DND-41 (cell line): ENCODE measurements around the gene CSF2.

Experiments used
- ATAC-seq: fragments of 200-7000 bp; cut with Tn5 transposase; 3 replicates; pipeline ENCODE4 v1.9.1; 2021; ENCODE audit warnings: low read depth; ENCODE audit not compliant: insufficient read depth
- DNase-seq: peaks from one replicate; pipeline ENCODE4 v3.0.0-alpha.2; 2020
- H2AFZ ChIP-seq: 2 replicates; pipeline ENCODE4 v1.6.0; 2012; ENCODE audit warnings: low read depth, low read length
- H3K27ac ChIP-seq: 2 replicates; pipeline ENCODE4 v1.5.1; 2012; ENCODE audit warnings: low read length, inconsistent platforms
- H3K27me3 ChIP-seq: fragments of 200-600 bp; sonication (generic); 2 replicates; pipeline ENCODE4 v1.6.0; 2012; ENCODE audit warnings: low read length, mild to moderate bottlenecking, inconsistent platforms; ENCODE audit not compliant: insufficient read depth, poor library complexity
- H3K36me3 ChIP-seq: 2 replicates; pipeline ENCODE4 v1.5.1; 2012; ENCODE audit warnings: low read length, inconsistent platforms; ENCODE audit not compliant: insufficient read depth
- H3K4me1 ChIP-seq: 2 replicates; pipeline ENCODE4 v1.5.1; 2012; ENCODE audit warnings: mild to moderate bottlenecking, low read length; ENCODE audit not compliant: insufficient read depth
- H3K4me2 ChIP-seq: 2 replicates; pipeline ENCODE4 v1.6.0; 2012; ENCODE audit warnings: mild to moderate bottlenecking, moderate library complexity, low read length, inconsistent platforms; ENCODE audit not compliant: insufficient read depth
- H3K4me3 ChIP-seq, 2 experiments: fragments of 200-600 bp in 1 of 2; shearing (Covaris generic) in 1 of 2; 2 replicates each; pipeline ENCODE4 v1.5.1; 2012 to 2016; ENCODE audit warnings: inconsistent platforms in 2 of 2, low read length in 2 of 2, mild to moderate bottlenecking in 2 of 2, low read depth in 1 of 2, moderate library complexity in 1 of 2
- H3K79me2 ChIP-seq: 2 replicates; pipeline ENCODE4 v1.6.0; 2012; ENCODE audit warnings: low read length, inconsistent platforms; ENCODE audit not compliant: insufficient read depth
- H3K9ac ChIP-seq: 2 replicates; pipeline ENCODE4 v1.6.0; 2012; ENCODE audit warnings: low read depth, mild to moderate bottlenecking, inconsistent platforms, low read length, moderate library complexity
- H3K9me3 ChIP-seq: 2 replicates; pipeline ENCODE4 v1.5.1; 2012; ENCODE audit warnings: low read length, moderate library complexity, mild to moderate bottlenecking, inconsistent platforms; ENCODE audit not compliant: insufficient read depth, severe bottlenecking
- H4K20me1 ChIP-seq: 2 replicates; pipeline ENCODE4 v1.6.0; 2012; ENCODE audit warnings: low read length; ENCODE audit not compliant: insufficient read depth
- CTCF ChIP-seq: IDR thresholded peaks from 2 replicates; pipeline ENCODE4 v1.5.1; 2012; ENCODE audit warnings: borderline replicate concordance, low read length, moderate library complexity, mild to moderate bottlenecking; ENCODE audit not compliant: poor library complexity, severe bottlenecking; ENCODE audit errors: extremely low read depth
- EZH2 ChIP-seq: IDR thresholded peaks from 3 replicates; pipeline ENCODE4 v1.6.1; 2012; ENCODE audit warnings: borderline replicate concordance, low read depth, mild to moderate bottlenecking, moderate library complexity, low read length, inconsistent platforms; ENCODE audit not compliant: severe bottlenecking

CSF2 gene

GRCh38 chr5:132054697-132055440, 18.7 kb upstream of the CSF2 start:
- Histone ChIP-seq H3K27me3 (no peaks in the 10 kb centered on the region), H3K4me3 (no peak overlapping the region), H3K4me1 (no peaks in the 10 kb centered on the region), H3K4me2 (no peak overlapping the region), H4K20me1 (no peaks in the 10 kb centered on the region; the same call in 1 of the 2 replicates), H3K36me3 (no peaks in the 10 kb centered on the region), H2AFZ (no peak overlapping the region), H3K27ac (no peak overlapping the region), H3K79me2 (no peaks in the 10 kb centered on the region), H3K9me3 (no peaks in the 10 kb centered on the region), H3K9ac (no peak overlapping the region)
- no peak for DNase-seq
- ATAC-seq = no peak
- TF ChIP-seq EZH2 = no peak
- TF ChIP-seq CTCF = no peak

GRCh38 chr5:132055441-132055807, 18.2 kb upstream of the CSF2 start:
- ATAC-seq = no peak
- Histone ChIP-seq H3K9me3 (no peaks in the 10 kb centered on the region), H3K36me3 (no peaks in the 10 kb centered on the region), H3K9ac (no peak overlapping the region), H3K4me1 (no peaks in the 10 kb centered on the region), H4K20me1 (peaks cover under 1% of the 10 kb centered on the region; the same call in 1 of the 2 replicates), H3K4me3 (no peak overlapping the region), H3K27ac (no peak overlapping the region), H2AFZ (no peak overlapping the region), H3K27me3 (no peaks in the 10 kb centered on the region), H3K79me2 (no peaks in the 10 kb centered on the region), H3K4me2 (no peak overlapping the region)
- TF ChIP-seq EZH2 (no peak), CTCF (no peak)
- DNase-seq = no peak

- Histone ChIP-seq H3K4me3 (no peak overlapping the region), H3K36me3 (no peaks in the 10 kb centered on the region), H4K20me1 (peaks cover 2% of the 10 kb centered on the region; the same call in 1 of the 2 replicates), H3K27me3 (no peaks in the 10 kb centered on the region), H3K79me2 (no peaks in the 10 kb centered on the region), H3K4me2 (no peak overlapping the region), H3K27ac (no peak overlapping the region), H3K9ac (no peak overlapping the region), H3K9me3 (no peaks in the 10 kb centered on the region), H2AFZ (no peak overlapping the region), H3K4me1 (no peaks in the 10 kb centered on the region)
- peak; percentile 87 for ATAC-seq
- TF ChIP-seq EZH2 (no peak), CTCF (no peak)
- peak; percentile 45 for DNase-seq
These were observed 17.6 kb upstream of the CSF2 start for GRCh38 chr5:132055808-132056609.
